ENCODE measurements around the gene SMYD1.

The SMYD1 gene

GRCh38 chr2:88141952-88142351, 74.3 kb downstream of the SMYD1 start:
- DNase-seq (ENCODE audit: low read depth in 3 of 3) = no peak

GRCh38 chr2:88144271-88144670, 76.6 kb downstream of the SMYD1 start:
- DNase-seq (ENCODE audit: low read depth in 3 of 3) = no peak

GRCh38 chr2:88144914-88145497, 77.4 kb downstream of the SMYD1 start:
- no peak for DNase-seq (ENCODE audit: low read depth in 3 of 3)

GRCh38 chr2:88146590-88146989, 79.0 kb downstream of the SMYD1 start:
- no peak for DNase-seq (ENCODE audit: low read depth in 3 of 3)

GRCh38 chr2:88147145-88147544, 79.5 kb downstream of the SMYD1 start:
- DNase-seq (ENCODE audit: low read depth in 3 of 3) = no peak

GRCh38 chr2:88148929-88149438, 81.4 kb downstream of the SMYD1 start:
- DNase-seq (ENCODE audit: low read depth in 3 of 3) = no peak

DNA sequence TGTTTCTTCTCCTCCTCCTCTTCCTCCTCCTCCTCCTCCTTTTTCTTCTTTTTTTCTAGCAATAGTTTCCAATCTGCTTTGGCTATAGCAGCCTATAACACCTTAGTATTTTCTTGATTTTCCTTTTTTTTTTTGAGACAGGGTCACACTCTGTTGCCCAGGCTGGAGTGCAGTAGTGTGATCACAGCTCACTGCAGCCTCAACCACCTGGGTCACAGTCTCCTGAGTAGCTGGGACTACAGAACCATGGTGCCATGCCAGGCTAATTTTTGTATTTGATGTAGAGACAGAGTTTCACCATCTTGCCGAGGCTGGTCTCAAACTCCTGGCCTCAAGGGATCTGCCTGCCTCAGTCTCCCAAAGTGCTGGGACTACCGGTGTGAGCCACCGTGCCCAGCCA, 91.9 kb downstream of the SMYD1 start:
- no peak for DNase-seq (ENCODE audit: low read depth in 3 of 3)

- DNase-seq (ENCODE audit: low read depth in 3 of 3) = peak in 2 of 3 experiments; percentile 35 to 45
Measured at GRCh38 chr2:88159955-88160415, 92.4 kb downstream of the SMYD1 start.

DNA sequence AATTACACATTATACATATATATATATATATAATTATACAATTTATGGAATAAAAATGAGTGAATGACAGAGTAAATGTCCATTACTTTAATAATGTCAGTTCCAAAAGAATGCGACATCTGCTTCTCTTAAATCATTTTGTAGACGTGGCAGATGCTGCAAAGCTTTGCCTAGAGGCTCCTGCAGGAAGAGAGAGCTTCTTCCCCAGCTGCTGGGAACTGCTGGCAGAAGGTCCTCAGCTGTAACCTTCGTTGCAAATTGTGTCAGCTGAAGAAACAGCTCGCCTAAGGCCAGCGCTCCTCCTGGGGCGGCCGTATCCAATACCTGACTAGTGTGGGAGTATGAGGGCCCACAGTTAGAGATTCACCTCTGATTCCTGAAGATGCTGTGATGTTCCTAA, 92.9 kb downstream of the SMYD1 start:
- no peak for DNase-seq (ENCODE audit: low read depth in 3 of 3)

DNA sequence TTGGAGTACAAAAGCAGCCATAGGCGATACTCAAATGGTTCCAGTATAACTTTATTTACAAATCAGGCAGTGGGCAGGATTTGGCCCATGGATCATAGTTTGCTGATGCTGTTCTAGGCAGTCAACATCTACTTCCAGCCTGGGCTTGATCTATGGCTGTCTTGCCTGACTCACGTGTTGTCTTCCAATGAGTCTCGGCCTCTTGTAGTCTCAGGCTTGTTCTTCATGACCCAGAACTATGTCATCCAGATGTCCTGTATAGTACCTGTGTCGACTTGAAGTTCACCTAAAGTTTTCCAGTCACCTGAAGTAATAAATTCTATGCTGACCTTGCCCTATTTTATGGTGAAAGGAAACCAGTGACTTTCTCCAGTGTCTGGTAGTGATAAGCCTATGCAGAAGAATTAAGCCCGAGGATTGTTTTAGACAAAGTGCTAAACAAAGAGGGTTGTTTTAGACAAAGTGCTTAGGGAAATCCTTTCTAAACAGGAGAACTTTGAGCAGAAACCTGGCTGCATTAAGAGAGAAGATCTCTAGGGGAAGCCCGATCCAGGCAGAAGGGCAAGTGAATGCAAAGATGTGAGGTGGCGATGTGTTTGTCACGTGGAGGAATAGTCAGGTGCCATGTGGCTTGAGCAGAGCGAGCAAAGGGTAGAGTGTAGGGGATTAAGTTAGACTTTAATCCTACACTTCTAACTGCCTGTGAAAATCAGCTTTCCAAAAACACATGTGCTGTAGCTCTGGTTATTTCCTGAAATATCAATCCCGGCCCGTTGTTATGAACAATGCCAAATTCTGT, 94.0 kb downstream of the SMYD1 start:
- no peak for DNase-seq (ENCODE audit: low read depth in 3 of 3)
